GM21723 (cell line): ENCODE results near the gene HIPK2.
A peak's percentile ranks its signal among the peaks of the same experiment; 100 is the strongest.

Experiments
- ATAC-seq: cut with Tn5 transposase; IDR thresholded peaks from one replicate; pipeline ENCODE4 v1.9.1; 2021; ENCODE audit warnings: mild to moderate bottlenecking, moderate library complexity; ENCODE audit not compliant: unreplicated experiment

HIPK2 gene

GRCh38 chr7:139783647-139784385, 6.0 kb upstream of the HIPK2 start:
- ATAC-seq: no peak

- ATAC-seq: no peak
Measured at GRCh38 chr7:139782932-139783331, 5.1 kb upstream of the HIPK2 start.

- peak; percentile 19 for ATAC-seq
Measured at GRCh38 chr7:139777133-139777891, 486 bp downstream of the HIPK2 start.

DNA sequence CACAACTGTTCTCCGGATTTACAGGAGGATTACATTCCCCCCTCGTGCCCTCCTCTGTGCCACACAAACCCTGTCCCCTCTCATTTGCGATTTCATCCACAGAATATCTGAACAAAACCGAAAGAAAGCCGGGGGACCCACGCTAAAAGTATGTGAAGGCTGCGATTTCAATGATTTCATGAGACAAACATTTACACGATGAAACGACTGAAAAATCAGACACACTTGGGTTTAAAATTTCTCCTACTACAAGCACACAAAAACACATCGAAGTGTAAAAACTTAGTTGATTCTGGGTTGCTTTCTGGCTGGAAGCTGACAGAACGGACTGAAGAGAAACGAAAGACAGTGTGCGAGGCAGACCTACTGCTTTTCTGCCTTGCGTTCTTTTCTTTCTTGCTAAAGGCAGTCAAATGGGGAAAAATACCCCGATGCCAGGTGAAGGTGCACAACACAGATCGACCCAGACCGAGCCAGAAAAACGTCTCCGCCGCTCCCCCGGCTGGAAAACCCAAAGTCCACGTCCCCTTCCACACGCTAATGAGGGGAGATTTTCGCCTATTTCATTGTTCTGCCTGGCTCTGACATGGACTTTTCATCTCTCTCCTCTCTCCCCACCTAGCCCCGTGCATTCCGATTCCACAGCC, 1.2 kb downstream of the HIPK2 start:
- no peak for ATAC-seq

- peak; percentile 38 for ATAC-seq
Measured at GRCh38 chr7:139775829-139776266, 1.9 kb downstream of the HIPK2 start.

GRCh38 chr7:139774376-139774775, 3.4 kb downstream of the HIPK2 start:
- ATAC-seq: no peak

- no peak for ATAC-seq
Measured at GRCh38 chr7:139773371-139773770, 4.4 kb downstream of the HIPK2 start.

DNA sequence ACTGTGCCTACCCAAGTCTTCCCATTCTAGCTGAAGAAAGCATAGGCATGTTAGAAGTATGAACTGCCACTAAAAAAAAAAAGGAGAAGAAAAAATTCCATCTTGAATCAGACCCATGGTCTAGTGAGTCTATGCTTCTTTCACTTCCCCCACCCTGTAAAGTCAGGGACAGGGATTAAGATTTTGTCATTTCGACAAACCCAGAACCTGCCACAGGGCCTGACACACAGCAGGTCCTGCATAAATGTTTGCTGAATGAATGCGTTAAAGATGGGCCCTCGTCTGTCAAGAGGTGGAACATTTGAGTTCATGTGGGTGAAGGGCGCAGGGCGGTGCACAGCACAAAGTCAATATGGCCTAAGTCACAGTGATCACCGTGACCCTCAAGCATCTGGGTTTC, 4.9 kb downstream of the HIPK2 start:
- ATAC-seq: no peak

DNA sequence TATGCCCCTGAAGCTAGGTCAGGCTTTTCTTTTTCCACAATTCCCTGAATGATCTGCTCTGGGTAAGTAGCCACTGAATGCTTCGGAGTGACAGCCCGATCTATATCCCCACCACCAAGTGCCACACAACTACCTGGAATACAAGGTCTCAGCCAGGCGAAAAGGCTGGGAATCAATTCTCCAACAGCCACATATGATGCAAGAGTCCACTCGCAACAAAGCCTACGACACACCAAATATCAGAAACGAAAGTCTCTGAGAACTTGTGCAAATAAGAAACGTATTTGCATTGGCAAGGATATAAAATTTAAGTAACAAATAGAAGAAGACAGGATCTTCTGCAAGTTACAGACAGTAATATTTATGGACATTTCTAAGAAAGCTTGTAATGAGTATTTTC, 5.7 kb downstream of the HIPK2 start:
- no peak for ATAC-seq

DNA sequence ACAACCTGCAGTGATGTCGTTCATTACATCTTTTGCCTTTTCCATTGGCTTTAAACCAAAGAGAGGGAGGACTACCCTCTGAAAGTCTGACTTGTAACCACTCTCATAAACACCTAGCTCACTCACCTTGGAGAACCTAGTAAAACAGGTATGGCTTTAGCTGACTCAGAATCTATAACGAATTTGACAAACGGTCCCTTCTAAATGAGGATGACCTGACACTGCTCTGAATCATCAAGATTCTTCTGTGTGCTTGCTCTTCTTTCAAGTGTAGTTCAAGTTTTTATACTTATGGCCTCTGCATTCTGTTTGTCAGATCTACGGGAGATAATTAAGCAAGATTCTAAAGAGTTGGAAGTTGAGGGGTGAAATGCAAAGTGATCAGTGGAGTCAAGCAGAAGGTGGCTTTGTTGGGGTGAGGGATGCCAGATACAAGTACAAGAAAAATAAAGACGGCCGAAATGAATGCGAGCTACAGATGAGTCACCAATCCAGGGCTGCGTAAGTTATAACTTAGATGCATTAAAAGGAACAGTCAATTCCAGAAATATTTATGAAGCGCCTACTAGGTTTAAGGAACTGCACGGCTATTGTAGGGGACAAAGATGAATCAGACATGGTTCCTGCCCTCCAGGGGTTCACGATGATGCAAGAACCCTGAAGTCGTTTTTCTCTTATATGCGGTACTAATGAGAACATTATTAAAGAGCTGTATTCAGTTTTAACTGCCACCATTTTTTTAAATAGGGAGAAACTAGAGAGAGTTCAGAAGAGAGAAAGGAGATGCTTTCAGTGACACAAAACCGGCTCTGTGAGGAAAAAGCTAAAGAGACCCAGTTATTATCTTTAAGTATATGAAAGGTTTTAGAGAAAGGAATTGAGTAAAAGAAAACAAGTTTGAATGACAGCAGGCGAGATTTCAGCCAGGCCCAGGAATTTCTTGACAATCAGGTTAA, 6.5 kb downstream of the HIPK2 start:
- no peak for ATAC-seq

DNA sequence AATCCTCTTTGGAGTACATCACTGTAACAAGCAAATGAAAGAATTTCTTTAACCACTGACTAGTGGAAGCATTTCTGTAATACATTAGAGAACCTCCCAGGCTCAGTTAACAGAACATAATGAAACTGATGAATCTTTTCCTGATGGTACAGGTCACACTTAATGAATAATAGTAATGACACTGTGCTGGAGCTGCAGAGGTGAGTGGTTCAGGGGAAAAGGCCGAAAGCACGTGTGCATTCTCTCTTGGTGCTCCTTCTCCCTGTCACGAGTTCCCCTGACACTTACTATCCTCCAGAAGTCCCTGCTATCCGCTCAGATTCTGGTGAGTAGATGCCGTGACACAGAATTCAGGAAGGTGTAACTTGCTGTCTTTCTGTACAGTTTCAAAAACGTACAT, 8.0 kb downstream of the HIPK2 start:
- ATAC-seq: no peak

DNA sequence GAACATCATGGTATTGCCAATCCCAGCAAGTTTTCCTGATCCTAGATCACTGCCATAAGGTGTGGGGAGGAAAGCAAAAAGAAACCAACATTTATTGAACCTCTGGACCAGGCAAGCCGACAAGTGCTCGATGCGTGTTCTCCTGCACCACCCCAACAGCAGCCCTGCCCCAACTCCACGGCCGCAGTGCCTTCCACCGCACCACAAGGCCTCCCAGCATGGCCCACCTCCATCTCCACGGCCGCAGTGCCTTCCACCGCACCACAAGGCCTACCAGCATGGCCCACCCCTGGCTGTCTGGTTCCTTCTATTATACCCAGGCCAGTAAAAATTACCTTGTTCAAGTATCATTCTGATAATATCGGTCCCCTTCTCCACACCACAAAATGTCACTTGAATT, 8.7 kb downstream of the HIPK2 start:
- no peak for ATAC-seq

GRCh38 chr7:139768249-139768824, 9.5 kb downstream of the HIPK2 start:
- no peak for ATAC-seq

DNA sequence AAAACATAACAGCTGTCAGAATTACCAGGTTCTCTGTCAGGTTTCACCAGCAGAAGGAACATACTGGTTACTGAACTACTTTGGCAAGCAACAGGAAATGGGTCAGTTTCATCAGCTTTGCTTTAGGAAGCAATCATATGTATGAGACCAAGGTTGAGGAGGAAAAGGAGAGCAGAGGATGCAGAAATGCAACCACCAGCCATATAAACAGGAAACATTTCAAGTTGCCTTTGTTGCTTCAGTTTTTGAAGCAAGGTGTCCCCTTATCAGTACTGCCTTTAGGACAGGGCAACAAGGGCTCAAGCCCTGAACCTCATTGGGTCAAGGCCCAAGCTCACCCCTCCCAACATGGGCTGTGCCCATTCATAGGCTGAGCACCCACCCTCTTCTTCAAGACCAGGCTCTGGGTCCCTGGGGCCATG, 10.2 kb downstream of the HIPK2 start:
- ATAC-seq: peak; percentile 81

- ATAC-seq: no peak
Measured at GRCh38 chr7:139765143-139765542, 12.7 kb downstream of the HIPK2 start.

DNA sequence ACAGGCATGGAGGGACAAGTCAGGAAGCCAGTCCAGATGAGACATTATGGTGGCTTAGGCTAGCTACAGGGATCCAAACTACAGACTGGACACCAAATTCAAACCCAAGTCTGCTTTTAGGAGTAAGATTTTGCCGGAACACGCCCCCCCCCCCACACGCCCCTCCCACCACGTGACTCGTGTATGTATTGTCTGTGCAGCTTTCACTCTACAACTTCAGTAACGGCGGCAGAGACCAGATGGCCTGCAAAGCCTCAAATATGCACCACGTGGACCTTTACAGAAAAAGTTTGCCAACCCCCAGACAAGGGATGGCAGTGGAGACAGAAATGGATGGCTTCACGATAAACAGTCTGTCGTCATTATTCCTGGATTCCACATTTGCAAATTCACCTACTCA, 14.5 kb downstream of the HIPK2 start:
- ATAC-seq: no peak

- ATAC-seq: no peak
Measured at GRCh38 chr7:139762886-139763285, 14.9 kb downstream of the HIPK2 start.

DNA sequence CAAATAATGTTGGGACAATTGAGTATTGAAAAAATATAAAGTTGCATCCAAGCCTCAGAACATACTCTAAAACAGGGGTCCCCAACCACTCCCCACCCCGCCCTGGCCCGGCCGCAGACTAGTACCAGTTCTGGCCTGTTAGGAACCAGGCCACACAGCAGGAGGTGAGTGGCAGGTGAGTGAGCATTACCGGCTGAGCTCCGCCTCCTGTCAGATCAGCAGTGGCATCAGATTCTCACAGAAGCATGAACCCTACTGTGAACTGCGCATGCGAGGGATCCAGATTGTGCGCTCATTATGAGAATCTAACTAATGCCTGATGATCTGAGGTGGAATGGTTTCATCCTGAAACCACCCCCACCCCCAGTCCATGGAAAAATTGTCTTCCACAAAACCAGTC, 19.4 kb downstream of the HIPK2 start:
- no peak for ATAC-seq

GRCh38 chr7:139757968-139758367, 19.8 kb downstream of the HIPK2 start:
- ATAC-seq: no peak

DNA sequence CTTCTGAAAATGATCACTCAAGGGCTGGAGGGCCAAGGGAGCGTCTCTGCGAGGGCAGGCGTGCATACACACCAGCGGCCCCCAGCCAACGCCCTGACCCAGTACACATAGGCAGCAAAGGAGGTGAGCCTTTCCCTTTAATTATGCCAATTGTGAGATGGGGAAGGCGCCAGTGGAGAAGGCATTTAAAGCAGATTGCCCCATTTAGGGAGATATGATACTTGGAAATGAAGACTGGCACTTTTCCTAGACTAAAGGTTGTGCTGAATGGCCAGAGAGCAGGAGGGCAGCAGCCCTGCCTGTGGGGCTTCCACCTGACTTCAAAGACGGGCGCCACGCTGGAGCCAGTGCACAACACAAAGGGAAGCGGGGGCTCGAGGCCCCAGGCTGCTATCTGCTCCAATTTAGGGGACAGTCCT, 24.1 kb downstream of the HIPK2 start:
- no peak for ATAC-seq
